K562 (cell line): ENCODE data around the gene PDIA4. TPM values are rescaled to one million over a fixed set of nuclear protein-coding genes. Genes with fewer than 3 reads are reported as not detected.
A peak's percentile ranks its signal among the peaks of the same experiment; 100 is the strongest.

Source experiments
- ARNT ChIP-seq, 2 experiments: fragments of 450-650 bp; IDR thresholded peaks; 2 replicates each; pipeline ENCODE4 v1.6.1; 2016; ENCODE audit warnings: mild to moderate bottlenecking in 1 of 2
- ATF3 ChIP-seq, 2 experiments: fragments of 450-650 bp in 1 of 2; sonication (generic) in 1 of 2; formaldehyde crosslinking in 1 of 2; IDR thresholded peaks in 1 of 2; conservative IDR thresholded peaks in 1 of 2; 2 replicates each; pipeline versions ENCODE4 v1.6.1 to v1.8.1; 2016 to 2023; ENCODE audit warnings: mild to moderate bottlenecking in 2 of 2, moderate library complexity in 2 of 2, inconsistent platforms in 1 of 2, missing genetic modification reagents in 1 of 2
- ETS1 ChIP-seq: conservative IDR thresholded peaks from 2 replicates; pipeline ENCODE4 v1.6.1; 2011; ENCODE audit warnings: low read depth, mild to moderate bottlenecking, low read length; ENCODE audit not compliant: control insufficient read depth
- FOXK1 ChIP-seq: sonication (generic); formaldehyde crosslinking; IDR thresholded peaks from 2 replicates; pipeline ENCODE4 v1.8.0; 2022; ENCODE audit warnings: missing genetic modification reagents, mild to moderate bottlenecking, borderline replicate concordance
- KLF13 ChIP-seq: fragments of 450-650 bp; IDR thresholded peaks from 2 replicates; pipeline ENCODE4 v1.6.1; 2016; ENCODE audit warnings: missing genetic modification characterization, low read depth, mild to moderate bottlenecking, missing compliant biosample characterization, moderate library complexity, borderline replicate concordance
- NFIC ChIP-seq: fragments of 450-650 bp; IDR thresholded peaks from 2 replicates; pipeline ENCODE4 v1.6.1; 2017; ENCODE audit warnings: mild to moderate bottlenecking, inconsistent platforms
- POLR3A ChIP-seq: IDR thresholded peaks from 2 replicates; pipeline ENCODE4 v1.6.1; 2011; ENCODE audit warnings: borderline replicate concordance, mild to moderate bottlenecking, moderate library complexity; ENCODE audit not compliant: insufficient read length, insufficient read depth; ENCODE audit errors: extremely low read depth
- STAT5A ChIP-seq: IDR thresholded peaks from 2 replicates; pipeline ENCODE4 v1.6.1; 2012; ENCODE audit warnings: low read length, inconsistent platforms, borderline replicate concordance
- ZNF449 ChIP-seq: fragments of 250-450 bp; sonication (Bioruptor Pico); IDR thresholded peaks from 2 replicates; pipeline ENCODE4 v1.8.0; 2022; ENCODE audit warnings: moderate library complexity, mild to moderate bottlenecking, inconsistent platforms
- ZNF644 ChIP-seq: fragments of 200-800 bp; sonication (Bioruptor generic); IDR thresholded peaks from 2 replicates; pipeline ENCODE4 v1.6.1; 2016; ENCODE audit warnings: low read depth, missing genetic modification characterization, missing compliant biosample characterization
- polyA plus RNA-seq, 8 experiments: library from polyadenylated mRNA; depleted of rRNA in 4 of 8; stranded (reverse) in 5 of 8; unstranded in 3 of 8; fragments of >200 nt; fragmentation: Nextera tagmentation in 2 of 8; fragmentation: Illumina TruSeq in 1 of 8; extraction: Ambion mirVana in 2 of 8; extraction: Trizol in 1 of 8; gene quantifications; 2 replicates each; pipeline versions ENCODE4 v1.2.1 to v1.2.3, GENCODE V29; 2011 to 2014; ENCODE audit warnings: inconsistent platforms in 1 of 8, missing spikeins in 1 of 8
- total RNA-seq, 7 experiments: library from RNA; depleted of rRNA in 6 of 7; stranded (reverse); fragments of >200 nt in 6 of 7; fragmentation: Illumina TruSeq in 2 of 7; extraction: Trizol in 2 of 7; gene quantifications; 2 replicates each; pipeline versions ENCODE4 v1.2.1 to v1.2.3, GENCODE V29; 2011 to 2021; ENCODE audit warnings: low replicate concordance in 1 of 7
- TF ChIP-seq, protein P1 (sequence below): fragments of 450-650 bp; IDR thresholded peaks from 2 replicates; pipeline ENCODE4 v1.6.1; 2016; ENCODE audit warnings: low read depth

PDIA4 gene
- total and polyA plus RNA-seq, 9 of the 15 experiments (the other 6 are each of a cell fraction or from before 2014, with no cell fraction given): 9.1 to 175 (median 146) TPM

GRCh38 chr7:148983200-148984146, 44.8 kb downstream of the PDIA4 start (continued):
- TF ChIP-seq, protein P1, sequence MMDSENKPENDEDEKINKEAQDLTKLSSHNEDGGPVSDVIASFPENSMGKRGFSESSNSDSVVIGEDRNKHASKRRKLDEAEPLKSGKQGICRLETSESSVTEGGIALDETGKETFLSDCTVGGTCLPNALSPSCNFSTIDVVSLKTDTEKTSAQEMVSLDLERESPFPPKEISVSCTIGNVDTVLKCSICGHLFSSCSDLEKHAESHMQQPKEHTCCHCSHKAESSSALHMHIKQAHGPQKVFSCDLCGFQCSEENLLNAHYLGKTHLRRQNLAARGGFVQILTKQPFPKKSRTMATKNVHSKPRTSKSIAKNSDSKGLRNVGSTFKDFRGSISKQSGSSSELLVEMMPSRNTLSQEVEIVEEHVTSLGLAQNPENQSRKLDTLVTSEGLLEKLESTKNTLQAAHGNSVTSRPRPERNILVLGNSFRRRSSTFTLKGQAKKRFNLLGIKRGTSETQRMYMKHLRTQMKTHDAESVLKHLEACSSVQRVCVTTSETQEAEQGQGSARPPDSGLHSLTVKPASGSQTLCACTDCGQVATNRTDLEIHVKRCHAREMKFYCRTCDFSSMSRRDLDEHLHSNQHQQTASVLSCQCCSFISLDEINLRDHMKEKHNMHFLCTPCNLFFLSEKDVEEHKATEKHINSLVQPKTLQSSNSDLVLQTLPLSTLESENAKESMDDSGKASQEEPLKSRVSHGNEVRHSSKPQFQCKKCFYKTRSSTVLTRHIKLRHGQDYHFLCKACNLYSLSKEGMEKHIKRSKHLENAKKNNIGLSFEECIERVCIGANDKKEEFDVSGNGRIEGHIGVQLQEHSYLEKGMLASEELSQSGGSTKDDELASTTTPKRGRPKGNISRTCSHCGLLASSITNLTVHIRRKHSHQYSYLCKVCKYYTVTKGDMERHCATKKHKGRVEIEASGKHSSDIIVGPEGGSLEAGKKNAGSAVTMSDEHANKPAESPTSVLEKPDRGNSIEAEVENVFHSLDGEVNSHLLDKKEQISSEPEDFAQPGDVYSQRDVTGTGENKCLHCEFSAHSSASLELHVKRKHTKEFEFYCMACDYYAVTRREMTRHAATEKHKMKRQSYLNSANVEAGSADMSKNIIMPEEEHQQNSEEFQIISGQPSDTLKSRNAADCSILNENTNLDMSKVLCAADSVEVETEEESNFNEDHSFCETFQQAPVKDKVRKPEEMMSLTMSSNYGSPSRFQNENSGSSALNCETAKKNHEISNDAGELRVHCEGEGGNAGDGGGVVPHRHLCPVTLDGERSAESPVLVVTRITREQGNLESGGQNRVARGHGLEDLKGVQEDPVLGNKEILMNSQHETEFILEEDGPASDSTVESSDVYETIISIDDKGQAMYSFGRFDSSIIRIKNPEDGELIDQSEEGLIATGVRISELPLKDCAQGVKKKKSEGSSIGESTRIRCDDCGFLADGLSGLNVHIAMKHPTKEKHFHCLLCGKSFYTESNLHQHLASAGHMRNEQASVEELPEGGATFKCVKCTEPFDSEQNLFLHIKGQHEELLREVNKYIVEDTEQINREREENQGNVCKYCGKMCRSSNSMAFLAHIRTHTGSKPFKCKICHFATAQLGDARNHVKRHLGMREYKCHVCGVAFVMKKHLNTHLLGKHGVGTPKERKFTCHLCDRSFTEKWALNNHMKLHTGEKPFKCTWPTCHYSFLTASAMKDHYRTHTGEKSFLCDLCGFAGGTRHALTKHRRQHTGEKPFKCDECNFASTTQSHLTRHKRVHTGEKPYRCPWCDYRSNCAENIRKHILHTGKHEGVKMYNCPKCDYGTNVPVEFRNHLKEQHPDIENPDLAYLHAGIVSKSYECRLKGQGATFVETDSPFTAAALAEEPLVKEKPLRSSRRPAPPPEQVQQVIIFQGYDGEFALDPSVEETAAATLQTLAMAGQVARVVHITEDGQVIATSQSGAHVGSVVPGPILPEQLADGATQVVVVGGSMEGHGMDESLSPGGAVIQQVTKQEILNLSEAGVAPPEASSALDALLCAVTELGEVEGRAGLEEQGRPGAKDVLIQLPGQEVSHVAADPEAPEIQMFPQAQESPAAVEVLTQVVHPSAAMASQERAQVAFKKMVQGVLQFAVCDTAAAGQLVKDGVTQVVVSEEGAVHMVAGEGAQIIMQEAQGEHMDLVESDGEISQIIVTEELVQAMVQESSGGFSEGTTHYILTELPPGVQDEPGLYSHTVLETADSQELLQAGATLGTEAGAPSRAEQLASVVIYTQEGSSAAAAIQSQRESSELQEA: peak; percentile 71; the same call in 1 of the 2 replicates
- 0 out of 2 replicates have a peak, but pooled peaks have one; percentile 7 for TF ChIP-seq ZNF644 (tag)
- peak; percentile 76 for TF ChIP-seq NFIC
- peak; percentile 51; the same call in 1 of the 2 replicates for TF ChIP-seq KLF13 (tag)
- no peak for TF ChIP-seq ZNF449 (CRISPR knock-in tag)
- peak; percentile 35; the same call in 1 of the 2 replicates for TF ChIP-seq STAT5A
- TF ChIP-seq ETS1: peak; percentile 72; the same call in 1 of the 2 replicates
- TF ChIP-seq FOXK1: peak; percentile 98
- TF ChIP-seq ARNT (IDR thresholded peaks at IDR 0.05): peak; percentile 88 to 96; a peak in 3 of 4 replicates
- TF ChIP-seq ATF3 (IDR thresholded peaks at IDR 0.05): no peak
- TF ChIP-seq ATF3 (CRISPR knock-in tag; conservative IDR thresholded peaks at IDR 0.05): peak; percentile 81
- peak; percentile 92 for TF ChIP-seq POLR3A
